Stimulated activated CD4-positive, alpha-beta T cell treated with anti-CD3 and anti-CD28 coated beads, Interleukin-12 subunit alpha, Interleukin-12 subunit beta, amount 100 ng/mL, for 4 hours (primary cell): ENCODE data around the gene EIF2A.
"Not testable (repeated sequence)": the region's sequence is repeated elsewhere in the genome, so short reads cannot be mapped to it uniquely, and the experiment has no call there.

Experiments used
- DNase-seq: peaks from one replicate; pipeline ENCODE4 v3.0.0-alpha.2; 2020

The EIF2A gene

DNA sequence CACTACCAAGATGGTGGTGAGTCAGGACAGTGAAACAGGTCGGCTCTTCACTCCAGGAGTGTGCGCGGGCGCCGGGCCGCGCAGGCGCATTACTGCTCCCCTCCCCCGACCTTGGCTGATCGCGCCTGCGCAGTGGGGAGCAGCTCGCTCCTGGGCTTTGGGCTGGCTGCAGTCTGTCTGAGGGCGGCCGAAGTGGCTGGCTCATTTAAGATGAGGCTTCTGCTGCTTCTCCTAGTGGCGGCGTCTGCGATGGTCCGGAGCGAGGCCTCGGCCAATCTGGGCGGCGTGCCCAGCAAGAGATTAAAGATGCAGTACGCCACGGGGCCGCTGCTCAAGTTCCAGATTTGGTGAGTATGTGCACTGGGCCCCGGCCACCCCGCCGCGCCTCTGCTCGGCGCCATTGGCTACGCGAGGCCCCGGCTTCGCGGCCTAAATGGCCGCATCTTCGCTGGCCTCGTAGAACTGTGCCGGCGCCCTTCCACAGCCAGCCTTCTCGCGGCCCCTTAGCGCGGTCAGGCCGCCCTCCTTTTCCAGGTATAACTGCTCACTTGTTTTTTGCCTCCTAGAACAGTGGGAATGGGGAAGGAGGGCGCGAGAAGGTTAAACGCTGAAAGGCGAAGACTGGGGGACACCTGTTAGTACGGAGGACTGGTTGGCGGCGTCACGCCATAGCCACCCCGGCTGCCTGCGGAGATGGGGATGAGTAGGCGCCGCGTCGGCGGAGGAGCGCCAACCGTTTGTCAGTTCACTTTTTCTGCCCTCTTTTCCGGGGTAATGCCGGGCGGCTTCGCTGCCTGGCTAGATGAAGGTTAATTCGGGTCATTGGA is 56.8 kb downstream of the EIF2A start, which contains the start of gene SELENOT:
TSS of gene SELENOT (plus strand) at position 169 of the 827 bp plus-strand sequence. CDS start at position 211, 42 bp downstream.
- DNase-seq: peak; percentile 91

DNA sequence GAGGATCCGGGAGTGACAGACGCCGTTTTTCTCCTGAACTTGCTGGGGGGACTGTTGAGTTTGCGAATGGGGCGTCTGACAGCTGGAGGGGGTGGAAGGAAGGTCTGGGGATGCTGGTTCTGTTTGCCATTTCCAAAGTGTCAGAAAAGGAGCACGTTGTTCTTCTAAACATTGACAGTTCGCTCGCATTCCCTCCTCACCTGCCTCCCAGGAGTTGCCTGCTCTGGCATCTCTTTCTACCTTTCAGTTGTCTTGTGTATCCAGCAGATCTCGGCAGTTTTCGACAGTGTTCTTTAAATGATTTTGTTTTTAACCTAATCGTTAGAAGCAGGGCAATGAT is 57.4 kb downstream of the EIF2A start:
- no peak for DNase-seq

DNA sequence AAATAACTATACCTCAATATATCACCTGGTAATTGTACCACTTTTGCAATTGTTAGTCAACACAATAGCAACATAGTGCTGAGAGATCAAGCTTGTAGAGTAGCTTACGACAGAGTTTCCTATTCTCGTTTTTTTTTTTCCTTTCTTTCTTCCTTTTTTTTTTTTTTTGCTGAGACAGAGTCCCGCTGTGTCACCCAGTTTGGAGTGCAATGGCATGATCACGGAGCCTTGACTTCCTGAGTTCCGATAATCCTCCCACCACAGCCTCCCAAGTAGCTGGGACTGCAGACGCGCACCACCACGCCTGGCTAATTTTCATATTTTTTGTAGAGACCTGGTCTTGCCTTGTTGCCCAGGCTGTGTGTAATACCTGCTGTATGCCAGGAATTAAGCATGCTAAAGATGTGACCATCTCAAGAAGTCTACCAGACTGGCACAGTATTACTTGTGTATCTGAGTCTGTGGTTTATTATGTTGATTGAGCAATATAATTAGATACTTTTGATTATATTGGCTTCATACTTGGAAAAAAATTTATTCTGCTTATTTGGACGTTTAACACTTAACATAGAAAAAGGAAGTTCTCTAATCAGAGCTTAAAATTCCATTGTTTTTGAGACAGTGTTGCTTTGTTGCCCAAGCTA is 59.5 kb downstream of the EIF2A start:
- DNase-seq: no peak

DNA sequence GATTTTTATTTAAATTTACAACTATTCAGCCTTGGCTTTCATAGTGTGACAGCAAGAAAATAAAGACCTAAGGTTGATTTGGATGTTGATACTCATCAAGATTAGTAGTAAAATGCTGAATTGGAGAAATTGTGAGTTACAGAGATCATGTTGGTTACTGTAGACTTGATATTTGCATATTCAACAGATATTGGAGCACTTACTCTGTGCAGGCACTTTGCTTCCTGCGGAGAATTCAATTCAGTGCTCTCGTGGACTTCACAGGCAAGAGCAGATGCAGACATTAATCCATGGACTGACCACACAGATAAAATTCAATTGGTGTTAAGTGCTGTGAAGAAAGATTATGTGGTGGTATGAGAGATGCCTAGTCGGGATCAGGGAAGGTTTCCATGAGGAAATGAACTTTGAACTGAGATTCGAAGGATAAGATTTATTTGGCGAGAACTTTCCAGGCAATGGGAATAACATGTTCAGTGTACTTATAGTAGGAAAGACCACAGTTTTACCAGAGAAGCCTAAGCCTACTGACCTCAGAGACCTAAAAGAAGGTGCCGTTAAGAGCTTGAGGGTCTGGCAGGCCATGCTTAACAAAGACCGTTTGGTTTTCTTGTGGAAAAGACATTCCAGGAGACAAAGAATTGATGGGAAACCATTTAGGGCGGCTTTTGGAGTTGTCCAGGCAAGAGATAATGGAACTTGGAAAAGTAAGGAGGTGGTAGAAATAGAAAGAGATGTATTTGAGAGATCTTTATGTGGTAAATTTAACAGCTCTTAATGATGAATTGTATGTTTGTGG is 60.9 kb downstream of the EIF2A start:
- DNase-seq: no peak

DNA sequence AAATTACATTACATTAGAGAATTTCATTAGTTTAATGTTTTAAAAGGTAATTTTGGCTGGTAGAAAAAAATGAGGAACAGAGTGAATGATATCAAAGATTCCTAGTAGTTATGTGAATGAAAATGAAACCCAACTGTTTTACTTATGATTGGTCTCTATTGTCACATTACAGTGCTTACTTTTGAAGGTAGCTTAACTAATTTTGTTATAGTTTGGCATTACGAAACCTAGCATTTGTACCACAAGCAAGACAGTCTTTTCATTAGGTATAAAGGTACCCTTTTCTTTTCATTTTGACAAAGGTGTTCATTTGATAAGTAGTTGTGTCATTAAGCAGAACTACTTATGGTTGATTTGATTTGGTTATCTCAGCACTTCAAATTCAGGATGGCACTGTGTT is 63.4 kb downstream of the EIF2A start:
- no peak for DNase-seq

DNA sequence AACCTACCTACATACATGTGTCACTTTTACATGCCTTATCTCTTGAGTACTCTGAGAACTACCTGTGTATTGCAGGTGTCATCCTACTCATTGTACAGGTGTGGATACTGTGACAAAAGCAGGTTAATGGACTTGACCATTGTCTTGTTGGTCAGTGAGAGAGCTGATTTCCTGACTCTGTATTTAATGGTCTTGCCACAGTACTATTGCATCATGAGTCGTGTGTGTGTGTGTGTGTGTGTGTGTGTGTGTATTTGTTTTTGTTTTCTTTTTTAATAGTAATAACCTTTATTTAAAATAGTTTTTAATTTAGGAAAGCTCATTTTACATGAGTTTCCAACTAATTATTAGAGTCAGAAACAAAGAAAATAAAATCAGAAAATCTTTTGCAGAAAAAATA is 64.2 kb downstream of the EIF2A start:
- no peak for DNase-seq

DNA sequence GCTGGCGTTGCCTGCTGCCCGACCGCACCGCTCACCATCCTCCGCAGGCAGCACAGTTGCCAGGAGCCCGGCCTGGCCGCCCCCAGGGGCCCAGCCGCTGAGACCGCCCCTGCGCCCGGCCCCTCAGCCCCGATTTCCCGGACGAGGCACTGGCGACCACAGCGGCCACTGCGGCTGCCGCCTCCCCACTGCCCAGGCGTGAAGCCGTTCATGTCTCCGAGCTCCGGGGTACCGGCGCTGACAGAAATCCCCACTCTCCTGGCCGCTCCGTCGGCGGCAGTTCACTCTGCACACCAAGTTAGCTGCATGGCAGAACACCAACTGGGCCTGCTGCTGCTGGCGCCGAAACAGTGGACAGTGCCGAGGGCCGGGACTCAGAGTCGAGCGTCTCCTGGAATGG is 65.1 kb downstream of the EIF2A start:
- no peak for DNase-seq

DNA sequence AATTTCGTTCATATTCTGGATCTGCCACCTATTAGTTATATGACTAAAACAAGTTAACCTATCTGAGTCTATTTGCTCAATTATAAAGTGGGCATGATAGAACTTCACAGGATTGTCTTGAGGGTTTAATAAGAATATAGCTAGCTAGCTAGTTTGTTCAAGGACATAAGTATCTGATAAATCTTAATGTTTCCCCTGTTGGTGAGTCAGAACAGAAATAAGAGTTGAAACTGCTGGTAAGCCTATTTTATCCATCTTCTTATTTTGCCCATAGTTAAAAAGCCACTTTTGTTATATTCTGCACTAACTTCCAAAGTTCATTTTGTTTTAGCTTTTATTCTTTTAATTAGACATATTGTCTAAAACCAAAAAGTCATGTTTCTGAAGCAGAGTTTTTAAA is 65.9 kb downstream of the EIF2A start:
- no peak for DNase-seq

DNA sequence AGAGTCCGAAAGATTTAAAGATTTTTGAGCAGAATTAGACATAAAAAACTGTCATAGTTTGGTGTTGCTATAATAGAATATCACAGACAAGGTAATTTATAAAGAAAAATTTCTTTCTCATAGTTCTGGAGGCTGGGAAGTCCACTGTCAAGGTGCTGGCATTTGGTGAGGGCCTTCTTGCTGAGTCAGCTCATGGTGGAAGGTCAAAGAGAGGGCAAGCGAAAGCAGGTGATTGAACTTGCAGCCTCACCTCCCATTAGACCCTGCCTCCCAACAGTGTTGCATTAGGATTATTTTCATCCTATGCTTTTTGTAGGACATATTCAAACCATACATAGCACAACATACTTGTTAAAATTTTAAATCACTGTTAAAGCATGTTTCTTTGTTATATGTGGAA is 66.4 kb downstream of the EIF2A start:
- DNase-seq: no peak

DNA sequence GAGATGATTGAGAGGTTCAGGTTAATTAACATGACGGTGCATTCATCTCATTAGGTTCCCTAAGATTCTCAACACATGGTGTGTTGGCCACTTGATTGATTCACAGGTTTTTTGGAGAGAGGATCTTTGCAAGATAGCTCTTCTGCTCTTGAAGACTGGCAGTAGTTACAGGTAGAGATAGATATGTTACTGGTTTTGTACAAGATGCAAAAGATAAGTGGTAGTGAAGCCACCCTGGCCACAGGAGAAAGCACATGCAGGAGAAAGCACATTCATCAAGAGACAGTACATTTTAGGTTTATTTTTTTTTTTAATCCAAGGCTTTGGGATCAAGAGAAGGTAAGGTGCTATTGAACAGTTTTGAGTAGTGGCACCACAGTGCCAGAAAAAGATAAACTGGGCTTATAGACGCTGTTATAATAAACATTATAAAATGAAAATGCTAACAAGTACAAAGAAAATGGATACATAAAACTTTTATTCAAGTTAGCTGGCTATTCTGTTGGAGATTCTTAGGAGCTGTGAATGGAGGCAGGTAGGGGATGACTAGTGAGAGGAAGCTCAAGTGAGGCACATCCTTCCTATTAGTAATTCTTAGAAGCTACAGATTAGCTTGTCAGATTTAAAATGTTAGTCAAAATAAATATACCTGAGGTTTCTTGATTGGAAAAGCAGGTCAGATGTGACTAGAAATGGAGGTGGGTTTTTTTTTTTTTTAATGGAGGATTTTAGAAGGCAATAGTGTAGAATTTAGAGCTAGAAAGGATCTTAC is 67.3 kb downstream of the EIF2A start:
- no peak for DNase-seq

DNA sequence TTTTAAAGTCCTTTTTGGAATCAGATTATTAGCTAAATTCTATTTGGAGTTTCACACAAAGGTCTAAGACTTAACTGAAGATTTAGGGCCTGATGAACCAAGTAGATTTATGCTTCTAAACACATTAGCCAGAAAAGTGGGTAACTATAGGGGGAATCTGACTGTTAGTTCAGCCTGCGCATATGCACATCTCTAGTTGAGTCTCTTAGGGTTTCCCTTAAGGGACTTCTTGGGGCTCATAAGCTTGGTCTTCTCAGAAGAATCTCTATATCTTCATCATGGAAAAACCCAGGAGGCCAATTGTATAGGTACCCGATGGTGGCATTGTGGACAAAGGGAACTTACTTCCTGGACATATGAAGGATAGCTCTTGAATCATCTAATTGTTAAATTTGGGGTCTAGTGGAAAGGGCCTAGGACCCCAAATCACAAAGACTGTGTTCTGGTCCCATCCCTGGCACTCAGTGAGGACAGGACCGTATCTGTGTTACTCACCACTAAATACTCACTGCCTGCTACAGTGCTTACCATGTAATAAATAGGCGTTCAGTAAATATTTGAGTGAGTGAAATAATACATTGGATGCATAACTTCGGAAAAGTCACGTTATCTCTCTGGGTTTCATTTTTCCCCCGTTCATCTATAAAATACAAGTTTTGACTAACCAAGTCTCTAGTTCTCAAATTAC is 73.6 kb downstream of the EIF2A start:
- no peak for DNase-seq

DNA sequence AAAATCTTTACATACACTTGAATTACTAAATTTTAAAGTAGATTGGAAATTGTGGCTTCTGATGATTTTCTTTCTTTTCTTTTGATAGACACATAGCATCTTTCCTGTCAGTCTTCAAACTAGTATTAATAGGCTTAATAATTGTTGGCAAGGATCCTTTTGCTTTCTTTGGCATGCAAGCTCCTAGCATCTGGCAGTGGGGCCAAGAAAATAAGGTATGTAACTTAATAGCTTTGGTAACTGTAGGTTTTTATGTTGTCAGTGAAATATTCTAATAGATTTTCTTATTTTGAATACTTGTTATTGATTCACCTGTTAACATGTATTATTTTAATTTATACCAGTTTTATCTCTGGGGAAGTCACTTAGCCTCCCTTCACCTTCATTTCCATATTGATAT is 76.4 kb downstream of the EIF2A start:
- not testable (repeated sequence) for DNase-seq

DNA sequence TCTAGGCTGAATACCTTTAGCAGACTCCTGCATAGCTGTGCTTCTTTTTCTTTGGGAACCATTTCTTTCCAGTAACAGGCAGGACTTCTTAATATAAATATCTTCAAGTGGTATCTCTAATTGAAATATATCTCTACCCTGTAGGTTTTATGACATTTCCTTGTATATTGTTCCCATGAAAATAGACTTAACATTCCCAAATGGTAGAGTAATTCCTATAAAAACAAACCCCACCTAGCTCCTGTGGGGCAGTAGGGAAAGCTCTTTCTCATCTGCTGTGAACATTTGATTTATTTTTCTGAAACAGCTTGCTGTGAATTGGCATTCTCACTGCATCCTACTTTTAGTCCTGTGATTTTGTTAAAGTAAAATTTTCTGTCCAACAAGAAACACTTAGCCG is 77.4 kb downstream of the EIF2A start:
- DNase-seq: no peak

DNA sequence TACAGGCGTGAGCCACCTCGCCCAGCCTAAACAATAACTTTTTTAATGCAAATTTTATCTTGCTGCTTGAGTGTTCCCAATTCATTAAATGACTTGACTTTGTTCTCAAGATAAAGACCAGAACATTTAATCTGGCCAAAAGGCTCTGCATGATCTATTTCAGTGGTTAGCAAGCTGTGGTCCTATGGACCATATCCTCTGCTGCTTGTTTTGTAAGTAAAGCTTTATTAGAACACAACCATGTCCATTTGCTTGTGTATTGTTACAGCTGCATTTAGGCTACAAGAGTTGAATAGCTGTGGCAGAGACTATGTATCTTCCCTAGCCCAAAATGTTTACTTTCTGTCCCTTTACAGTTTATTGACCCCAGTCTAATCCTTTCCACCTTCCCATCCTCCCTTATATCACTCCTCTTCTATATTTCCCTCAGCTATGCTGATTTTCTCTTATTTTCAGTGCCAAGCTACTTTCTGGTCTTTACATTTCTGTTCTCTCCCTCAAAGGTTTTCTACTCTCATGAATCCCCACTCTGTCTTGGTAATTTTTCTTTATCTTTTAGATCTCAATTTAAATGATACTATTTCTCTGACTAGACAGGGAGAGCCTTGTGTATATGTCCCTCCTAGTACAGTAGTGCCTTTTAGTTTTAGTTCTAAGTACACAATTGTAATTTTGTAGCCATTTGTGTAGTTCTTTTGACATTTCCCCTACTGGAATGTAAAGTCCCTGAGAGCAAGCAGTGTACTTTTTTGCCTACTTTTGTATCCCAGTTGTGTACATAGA is 79.8 kb downstream of the EIF2A start:
- DNase-seq: no peak

DNA sequence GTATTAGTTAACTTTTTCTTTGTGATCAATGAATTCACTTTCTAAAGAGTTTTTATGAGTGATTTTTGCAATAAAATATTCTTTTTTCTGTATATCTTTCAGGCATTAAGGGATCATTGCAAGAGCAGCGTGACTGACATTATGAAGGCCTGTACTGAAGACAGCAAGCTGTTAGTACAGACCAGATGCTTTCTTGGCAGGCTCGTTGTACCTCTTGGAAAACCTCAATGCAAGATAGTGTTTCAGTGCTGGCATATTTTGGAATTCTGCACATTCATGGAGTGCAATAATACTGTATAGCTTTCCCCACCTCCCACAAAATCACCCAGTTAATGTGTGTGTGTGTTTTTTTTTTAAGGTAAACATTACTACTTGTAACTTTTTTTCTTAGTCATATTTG is 81.0 kb downstream of the EIF2A start:
- no peak for DNase-seq

DNA sequence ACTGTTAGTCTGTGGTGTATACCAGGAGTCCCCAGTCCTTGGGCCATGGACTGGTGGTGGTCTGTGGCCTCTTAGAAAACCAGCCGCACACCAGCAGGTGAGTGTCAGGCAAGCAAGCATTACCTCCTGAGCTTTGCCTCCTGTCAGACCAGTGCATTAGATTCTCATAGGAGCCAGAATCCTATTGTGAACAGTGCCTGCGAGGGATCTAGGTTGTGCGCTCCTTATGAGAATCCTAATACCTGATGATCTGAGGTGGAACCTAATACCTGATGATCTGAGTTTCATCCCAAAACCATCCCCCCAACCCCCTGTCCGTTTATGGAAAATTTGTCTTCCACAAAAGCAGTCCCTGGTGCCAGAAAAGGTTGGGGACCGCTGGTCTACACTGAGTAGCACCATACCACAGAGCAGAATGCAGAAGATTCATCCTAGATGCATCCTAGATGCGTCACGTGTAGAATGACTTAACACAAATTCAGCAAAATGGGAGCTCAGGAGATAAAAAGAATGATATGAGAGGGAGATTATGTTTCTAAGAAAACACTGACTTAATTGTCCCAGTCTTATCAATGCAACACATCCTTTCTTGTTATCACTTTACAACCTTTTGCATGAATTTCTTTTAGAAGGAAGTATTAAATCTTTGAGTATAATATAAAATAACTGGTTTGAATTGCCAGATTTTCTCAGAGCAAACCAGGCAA is 85.1 kb downstream of the EIF2A start:
- no peak for DNase-seq

DNA sequence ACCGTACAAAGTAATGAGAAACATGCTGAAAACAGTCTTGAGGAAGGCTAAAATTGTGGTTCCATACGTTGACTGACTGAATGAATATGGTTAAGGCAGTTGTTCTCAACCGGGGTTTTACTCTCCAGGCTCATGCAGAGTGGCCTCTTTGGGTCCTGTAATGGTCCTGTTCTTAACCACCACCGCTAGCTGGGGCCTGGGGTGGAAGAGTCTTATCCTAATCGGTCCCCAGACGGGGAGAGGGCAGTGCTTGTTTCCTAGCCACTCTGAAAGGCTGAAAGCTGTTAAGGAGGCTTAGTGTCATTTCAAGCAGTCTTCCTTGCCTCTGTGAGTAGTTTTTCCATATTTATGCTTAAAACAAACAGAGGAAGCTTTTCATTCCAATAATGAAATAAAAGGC is 88.5 kb downstream of the EIF2A start:
- DNase-seq: no peak

DNA sequence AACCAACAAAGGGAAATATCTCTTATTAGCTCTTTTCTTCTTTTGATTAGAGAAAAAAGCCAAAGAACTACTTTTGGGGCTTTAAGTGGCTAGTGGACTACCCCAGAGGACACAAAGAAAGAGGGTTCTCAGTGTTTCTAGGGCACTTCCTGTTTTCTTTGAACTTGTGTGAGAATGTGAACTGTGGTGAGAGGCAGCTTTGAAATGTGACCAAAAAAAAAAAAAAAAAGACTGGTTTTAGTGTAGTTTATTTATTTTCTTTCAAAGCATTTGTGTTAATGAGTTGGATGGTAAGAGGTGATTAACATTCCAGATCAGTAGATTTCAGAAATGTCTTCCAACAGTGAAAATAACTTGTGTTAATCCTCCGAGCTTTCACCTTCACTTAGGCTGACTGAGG is 88.9 kb downstream of the EIF2A start:
- no peak for DNase-seq
